Skin of body (tissue), 2 donors: ENCODE results near the gene B4GALT2. TPM values are rescaled to one million over a fixed set of nuclear protein-coding genes. Genes with fewer than 3 reads are reported as not detected.

Experiments used
- DNase-seq: peaks from one replicate; lab custom pipeline; 2025; lab: John Stamatoyannopoulos, UW
- total RNA-seq: library from RNA; depleted of rRNA; stranded (reverse); fragments of >200 nt; gene quantifications from one replicate; pipeline ENCODE4 v1.2.3, GENCODE V29; 2014

B4GALT2 gene
- total RNA-seq, 1 donor from 2014 or later, result 20.8 TPM

DNA sequence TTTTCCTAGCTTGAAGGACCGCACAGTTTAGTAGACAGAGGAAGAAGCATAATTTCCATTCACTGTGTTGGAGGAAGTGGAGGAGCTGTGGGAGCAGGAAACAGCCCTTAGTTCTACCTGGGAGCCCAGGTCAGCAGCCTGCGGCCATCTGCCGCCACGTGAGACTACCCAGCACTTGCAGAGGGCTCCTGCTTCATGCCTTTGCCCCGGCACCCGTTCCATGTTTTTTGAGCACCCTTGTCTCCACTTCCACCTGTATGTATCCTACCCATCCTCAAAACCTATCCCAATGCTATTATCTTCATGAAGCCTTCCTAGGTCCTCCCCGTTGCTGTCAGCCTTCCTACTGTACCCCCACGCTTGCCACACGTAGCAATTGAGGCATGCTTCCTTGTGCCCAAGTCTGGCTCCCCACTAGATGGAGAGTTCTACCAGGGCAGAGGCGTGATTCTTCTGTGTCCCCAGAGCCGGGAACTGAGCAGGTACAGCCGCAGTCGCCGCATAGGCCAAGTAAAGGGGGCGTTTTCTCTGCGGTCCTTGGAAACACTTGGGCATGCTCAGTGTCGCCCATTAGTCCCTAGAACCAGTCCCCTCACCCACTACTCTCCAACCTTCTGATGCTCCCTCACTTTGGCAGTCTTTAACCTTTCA, 50.4 kb downstream of the B4GALT2 start:
- no peak for DNase-seq

DNA sequence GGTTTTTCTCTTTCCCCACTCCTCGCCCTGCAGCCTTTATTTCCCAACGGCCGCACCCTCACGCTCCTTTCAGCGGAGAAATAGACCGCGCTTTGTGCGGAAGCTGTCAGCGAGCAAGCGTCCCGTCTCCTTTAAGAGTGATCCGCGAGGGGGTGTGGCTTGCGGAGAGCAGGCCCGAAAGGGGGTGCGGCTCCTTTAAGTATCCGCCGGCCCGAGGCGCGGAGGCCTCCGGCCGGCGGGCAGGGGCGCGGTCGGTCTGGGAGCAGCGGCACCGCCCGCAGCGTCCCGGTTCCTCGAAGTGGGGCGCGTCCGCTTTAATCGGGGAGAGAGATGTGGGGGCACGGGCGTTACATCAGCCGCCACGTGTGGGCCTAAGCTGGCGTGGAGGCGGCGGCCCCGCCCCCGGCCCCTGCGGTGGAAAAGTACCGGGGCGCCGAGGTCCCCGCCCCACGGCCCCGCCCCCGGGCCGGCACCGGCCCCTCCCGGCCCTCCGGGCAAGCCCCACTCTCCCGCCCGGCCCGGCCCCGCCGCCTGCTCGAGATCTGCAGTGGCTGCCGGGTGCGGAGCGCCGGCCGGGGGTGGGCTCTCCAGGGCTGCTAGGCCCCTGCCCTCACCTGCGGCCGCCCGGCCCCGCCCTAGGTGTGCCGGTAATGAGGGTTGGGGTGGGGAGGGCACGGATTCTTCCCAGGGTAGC, 51.0 kb downstream of the B4GALT2 start:
- DNase-seq, result peak; percentile 54

GRCh38 chr1:44030605-44031251, 51.7 kb downstream of the B4GALT2 start:
- DNase-seq, result no peak

GRCh38 chr1:44031252-44032169, 52.5 kb downstream of the B4GALT2 start, which contains the start of gene SLC6A9:
Gene SLC6A9, minus strand, starts transcription at chr1:44031462. Its CDS starts 7,185 bp downstream, at chr1:44024277.
- peak; percentile 61 for DNase-seq

GRCh38 chr1:44032170-44032790, 53.3 kb downstream of the B4GALT2 start:
- DNase-seq, result no peak

DNA sequence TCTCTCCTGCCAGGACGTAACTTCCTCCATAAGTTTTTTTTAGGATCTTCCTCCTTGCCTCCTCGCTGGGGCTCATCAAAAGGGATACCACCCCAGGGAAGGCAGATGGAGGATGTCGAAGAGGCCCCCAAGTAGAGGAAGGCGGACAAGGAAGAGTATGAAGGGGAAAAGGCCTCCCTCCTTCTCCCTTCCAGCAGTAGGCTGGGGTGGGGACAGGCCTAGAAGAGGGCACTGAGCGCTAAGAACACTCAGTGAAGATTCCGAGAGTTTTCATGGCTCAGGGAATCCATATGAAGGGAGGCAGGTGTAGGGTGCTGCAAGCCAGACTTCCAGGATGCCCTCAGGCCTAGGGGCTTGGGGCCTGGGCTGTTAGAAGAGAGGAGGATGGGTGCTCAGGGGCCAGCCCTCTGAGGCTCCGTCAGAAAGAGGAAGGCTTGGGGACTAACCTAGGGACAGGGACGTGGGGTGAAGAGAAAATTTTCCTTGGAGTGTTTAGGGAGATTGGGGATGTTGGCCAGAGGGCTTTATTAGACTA, 54.1 kb downstream of the B4GALT2 start:
- DNase-seq, result no peak

- DNase-seq, result no peak
These were observed 54.7 kb downstream of the B4GALT2 start for GRCh38 chr1:44033756-44034155.

GRCh38 chr1:44034423-44034822, 55.4 kb downstream of the B4GALT2 start:
- no peak for DNase-seq

DNA sequence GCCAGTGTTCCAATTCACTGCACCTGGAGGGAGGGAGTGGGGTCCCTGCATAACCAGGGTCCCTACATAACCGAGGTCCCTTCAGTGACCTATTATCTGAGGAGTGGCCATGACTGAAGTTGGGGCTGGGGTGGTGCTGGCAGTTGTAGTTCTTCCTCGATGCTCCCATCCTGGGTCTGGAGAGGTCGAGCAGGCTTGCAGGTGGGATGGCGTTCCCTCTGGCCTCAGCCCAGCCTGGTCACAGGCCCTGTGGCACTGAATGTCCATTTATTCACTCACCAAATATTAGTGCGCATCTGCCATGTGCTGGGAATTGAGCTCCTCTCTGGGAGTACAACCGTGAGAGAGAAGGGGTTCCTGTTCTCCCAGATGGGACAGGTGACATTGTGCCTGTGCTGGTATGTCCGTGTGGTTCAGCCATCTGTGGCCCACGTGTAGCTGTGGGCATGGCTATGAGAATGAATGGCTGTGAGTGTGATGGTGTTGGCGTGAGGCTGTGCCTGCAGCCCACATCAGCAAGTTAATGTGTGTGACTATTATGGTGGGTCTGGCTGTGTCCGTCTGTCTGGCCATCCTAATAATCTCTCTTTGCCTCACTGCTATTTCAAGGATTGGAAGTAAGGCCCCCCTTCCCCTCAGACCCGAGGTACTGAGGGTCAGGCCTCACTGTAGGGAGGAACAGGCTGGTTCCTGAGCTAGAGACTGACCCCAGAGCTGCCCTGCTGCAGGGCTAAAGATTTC, 56.1 kb downstream of the B4GALT2 start:
- DNase-seq, result no peak

GRCh38 chr1:44035726-44036408, 56.9 kb downstream of the B4GALT2 start:
- no peak for DNase-seq

DNA sequence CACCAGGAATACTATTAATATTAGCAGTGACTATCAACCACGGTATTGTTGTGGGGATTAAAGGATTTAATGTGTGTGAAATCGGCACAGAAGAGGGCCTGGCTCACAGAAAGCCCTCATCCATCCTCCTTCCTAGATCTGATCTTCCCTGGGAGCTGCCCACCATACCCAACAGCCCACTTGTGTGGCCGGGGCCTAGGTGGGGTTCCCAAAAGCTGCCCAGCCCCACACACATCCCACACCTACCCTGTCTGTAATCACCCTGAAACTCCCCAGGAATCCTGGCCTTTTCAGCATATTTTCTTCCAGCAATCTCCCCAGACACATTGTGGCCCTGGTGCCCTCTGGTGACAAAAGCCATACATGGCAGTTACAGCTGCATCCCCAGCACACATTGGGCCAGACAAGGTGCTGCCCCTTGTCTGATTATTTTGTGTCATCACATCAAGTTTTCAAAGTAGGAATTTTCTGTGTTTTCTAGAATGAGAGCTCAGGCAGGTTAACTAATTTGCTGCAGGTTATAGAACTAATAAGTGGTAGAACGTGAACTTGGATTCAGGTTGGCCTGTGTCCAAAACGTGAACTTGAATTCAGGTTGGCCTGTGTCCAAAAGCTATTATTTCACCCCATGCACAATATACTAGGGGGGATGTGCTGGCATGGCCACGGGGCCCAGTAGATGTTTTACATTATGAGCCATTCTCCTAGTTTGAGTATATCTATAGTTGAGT, 57.6 kb downstream of the B4GALT2 start:
- peak; percentile 39 for DNase-seq

GRCh38 chr1:44037154-44037553, 58.1 kb downstream of the B4GALT2 start:
- peak; percentile 31 for DNase-seq

DNA sequence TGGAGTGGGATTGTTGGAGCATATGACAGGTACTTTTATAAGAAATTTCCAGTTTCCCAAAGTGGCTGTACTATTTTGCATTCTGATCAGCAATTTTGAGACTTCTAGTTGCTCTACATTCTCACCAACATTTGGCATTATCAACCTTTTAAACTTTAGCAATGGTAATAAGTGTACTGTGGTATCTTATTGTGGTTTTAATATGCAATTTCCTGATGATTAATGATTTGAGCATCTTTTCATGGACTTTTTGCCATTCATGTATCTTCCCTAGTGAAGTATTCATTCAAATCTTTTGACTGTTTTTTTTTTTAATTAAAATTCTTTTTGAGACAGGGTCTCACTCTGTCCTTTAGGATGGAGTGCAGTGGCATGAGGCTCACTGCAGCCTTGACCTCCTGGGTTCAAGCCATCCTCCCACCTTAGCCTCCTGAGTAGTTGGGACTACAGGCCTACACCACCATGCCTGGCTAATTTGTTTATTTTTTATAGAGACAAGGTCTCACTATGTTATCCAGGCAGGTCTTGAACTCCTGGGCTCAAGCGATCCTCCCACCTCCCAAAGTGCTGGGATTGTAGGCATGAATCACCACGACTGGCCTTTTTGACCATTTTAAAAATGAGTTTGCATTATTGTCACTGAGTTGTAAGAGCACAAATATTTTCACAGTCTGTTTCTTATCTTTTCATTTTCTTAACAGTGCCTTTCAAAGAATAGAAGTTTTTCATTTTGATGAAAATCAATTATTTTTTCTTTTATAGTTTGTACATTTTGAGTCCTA, 60.1 kb downstream of the B4GALT2 start:
- DNase-seq, result no peak

DNA sequence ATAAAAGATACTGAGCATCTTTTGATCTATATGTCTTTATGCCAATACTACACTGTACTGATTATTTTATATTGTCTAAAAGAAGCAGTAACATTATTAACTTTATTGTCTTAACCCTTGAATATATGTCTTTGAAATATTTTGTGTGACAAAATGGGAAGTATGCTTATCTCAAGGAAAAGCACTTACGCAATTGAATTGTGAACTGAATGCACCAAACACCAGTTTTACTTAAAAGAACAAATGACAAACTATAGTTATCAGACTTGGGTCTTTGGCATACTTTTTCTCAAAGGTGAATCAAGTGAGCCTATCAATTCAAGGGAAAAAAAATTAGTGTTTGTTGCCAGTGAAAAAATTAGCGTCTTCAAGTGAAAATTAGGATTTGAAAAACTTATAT, 61.4 kb downstream of the B4GALT2 start:
- no peak for DNase-seq
